Astrocyte (in vitro differentiated cells and primary cell): ENCODE measurements around the gene TRAPPC2B.
A peak's percentile ranks its signal among the peaks of the same experiment; 100 is the strongest.

Experiments
- CTCF ChIP-seq: IDR thresholded peaks from 2 replicates; pipeline ENCODE4 v1.5.1; 2011; ENCODE audit warnings: low read depth, mild to moderate bottlenecking, inconsistent platforms, low read length, moderate library complexity; ENCODE audit not compliant: insufficient read depth
- EZH2 ChIP-seq: IDR thresholded peaks from 2 replicates; pipeline ENCODE4 v1.6.1; 2012; ENCODE audit warnings: mild to moderate bottlenecking, low read length, inconsistent platforms; ENCODE audit not compliant: insufficient read depth

GRCh38 chr19:57406516-57407123 lies 43.3 kb downstream of the TRAPPC2B start:
- TF ChIP-seq EZH2 = no peak
- peak; percentile 11 for TF ChIP-seq CTCF
